ENCODE results near the gene IFITM10. TPM values are rescaled to one million over a fixed set of nuclear protein-coding genes. Genes with fewer than 3 reads are reported as not detected.
A peak's percentile ranks its signal among the peaks of the same experiment; 100 is the strongest.

The IFITM10 gene
- total and polyA plus RNA-seq, 2 donors (not counting 1 experiment from before 2014, with no cell fraction given) = 0.09 to 1.7 TPM

DNA sequence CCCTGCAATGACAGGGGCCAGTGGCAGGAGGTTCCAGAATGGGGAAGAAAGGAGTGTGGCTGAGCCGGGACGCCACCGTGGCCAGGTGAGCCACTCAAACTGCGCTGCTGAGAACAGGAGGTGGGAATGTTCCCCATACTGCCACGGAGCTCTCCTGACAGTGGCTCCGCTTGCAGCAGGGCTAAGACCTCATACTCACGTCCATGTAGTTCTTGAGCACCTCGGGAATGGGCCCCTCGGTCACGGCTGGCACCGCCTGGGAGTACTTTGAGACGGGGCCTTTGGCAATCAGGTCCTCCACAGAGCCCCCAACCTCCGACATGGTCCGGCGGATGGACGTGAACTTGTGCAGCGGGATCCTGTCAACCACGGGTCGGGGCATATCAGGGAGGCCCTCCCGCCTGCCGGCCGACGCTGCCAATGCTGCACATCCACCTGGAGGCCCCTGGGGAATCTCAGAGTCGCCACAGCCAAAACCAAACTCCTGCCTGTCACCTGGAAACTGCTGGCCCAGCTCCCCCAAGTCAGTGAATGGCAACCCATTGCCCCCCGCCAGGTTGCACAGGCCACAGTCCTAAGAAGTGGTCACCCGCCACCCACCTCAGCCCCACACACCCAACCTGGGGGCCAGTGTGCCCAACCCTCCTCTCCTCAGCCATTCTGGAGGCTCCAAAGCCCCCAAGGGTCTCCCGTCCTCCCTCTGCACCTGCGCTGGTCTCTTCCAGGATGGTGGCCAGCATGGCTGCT, 10.9 kb upstream of the IFITM10 start:
- H3K4me3 Mint-ChIP-seq = peak overlapping the region; percentile 16
- no peak overlapping the region for H3K4me3 ChIP-seq (ENCODE audit: control extremely low read depth in 1 of 5, extremely low read depth in 1 of 5, insufficient read depth in 1 of 5, low read depth in 2 of 5, low read length in 4 of 5)
- intact Hi-C loops (cut with micrococcal nuclease) = loop anchor here (5.0 to 10.0 kb wide), 2 partner anchors 84 to 1231 kb away; partner anchors contain the start of gene NAP1L4

More for the DNA sequence above, 10.9 kb upstream of the IFITM10 start:
- Histone ChIP-seq H3K9ac (ENCODE audit: low read length) (no peak overlapping the region), H4K20me1 (ENCODE audit: control insufficient read depth, insufficient read depth, low read length, poor library complexity, severe bottlenecking) (peaks cover 22% of the 10 kb centered on the region), H3K79me2 (ENCODE audit: control insufficient read depth, insufficient read depth, low read length) (peaks cover 19% of the 10 kb centered on the region), H2AFZ (ENCODE audit: insufficient read depth, low read depth, low read length, poor library complexity, severe bottlenecking) (no peak overlapping the region), H3K4me1 (ENCODE audit: control insufficient read depth in 2 of 2, insufficient read depth in 2 of 2, low read length in 2 of 2) (peaks cover 16 to 45% of the 10 kb centered on the region in 2 donors), H3K36me3 (replicated peaks in 1 of 2; ENCODE audit: control extremely low read depth in 1 of 2, control insufficient read depth in 1 of 2, extremely low read depth in 1 of 2, insufficient read depth in 2 of 2, low read length in 1 of 2) (peaks cover 0 to 2% of the 10 kb centered on the region in 2 experiments), H3K4me2 (replicated peaks; ENCODE audit: low read depth, low read length, poor library complexity, severe bottlenecking) (no peak overlapping the region), H3K9me3 (ENCODE audit: control extremely low read depth in 1 of 3, control insufficient read depth in 2 of 3, insufficient read depth in 1 of 3, low read length in 2 of 3) (no peaks in the 10 kb centered on the region), H3K27ac (ENCODE audit: low read length in 2 of 2) (no peak overlapping the region), H3K27me3 (replicated peaks in 1 of 4; ENCODE audit: control extremely low read depth in 1 of 4, control insufficient read depth in 3 of 4, insufficient read depth in 4 of 4, low read length in 3 of 4) (no peaks in the 10 kb centered on the region)
- DNase-seq = no peak
- H3K27ac Mint-ChIP-seq = no peak overlapping the region
- ChIA-PET CTCF (no interaction called here), POLR2A (no interaction called here)
- no peak for ATAC-seq (ENCODE audit: low read depth)
- TF ChIP-seq EZH2 (IDR thresholded peaks at IDR 0.05; ENCODE audit: borderline replicate concordance, insufficient read depth, low read depth, low read length, poor library complexity, severe bottlenecking) = no peak
- TF ChIP-seq, protein P1, sequence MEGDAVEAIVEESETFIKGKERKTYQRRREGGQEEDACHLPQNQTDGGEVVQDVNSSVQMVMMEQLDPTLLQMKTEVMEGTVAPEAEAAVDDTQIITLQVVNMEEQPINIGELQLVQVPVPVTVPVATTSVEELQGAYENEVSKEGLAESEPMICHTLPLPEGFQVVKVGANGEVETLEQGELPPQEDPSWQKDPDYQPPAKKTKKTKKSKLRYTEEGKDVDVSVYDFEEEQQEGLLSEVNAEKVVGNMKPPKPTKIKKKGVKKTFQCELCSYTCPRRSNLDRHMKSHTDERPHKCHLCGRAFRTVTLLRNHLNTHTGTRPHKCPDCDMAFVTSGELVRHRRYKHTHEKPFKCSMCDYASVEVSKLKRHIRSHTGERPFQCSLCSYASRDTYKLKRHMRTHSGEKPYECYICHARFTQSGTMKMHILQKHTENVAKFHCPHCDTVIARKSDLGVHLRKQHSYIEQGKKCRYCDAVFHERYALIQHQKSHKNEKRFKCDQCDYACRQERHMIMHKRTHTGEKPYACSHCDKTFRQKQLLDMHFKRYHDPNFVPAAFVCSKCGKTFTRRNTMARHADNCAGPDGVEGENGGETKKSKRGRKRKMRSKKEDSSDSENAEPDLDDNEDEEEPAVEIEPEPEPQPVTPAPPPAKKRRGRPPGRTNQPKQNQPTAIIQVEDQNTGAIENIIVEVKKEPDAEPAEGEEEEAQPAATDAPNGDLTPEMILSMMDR (IDR thresholded peaks at IDR 0.05) = no peak
- H3K27me3 Mint-ChIP-seq = no peaks in the 10 kb centered on the region
- peaks cover 23% of the 10 kb centered on the region for H3K4me1 Mint-ChIP-seq
- 91% methylated on average over 28 of the region's 28 CpGs for WGBS (ENCODE audit: insufficient coverage)
- no peaks in the 10 kb centered on the region for H3K9me3 Mint-ChIP-seq (ENCODE audit: insufficient read depth)

Measured in B cell (primary cell).